ENCODE data around the gene NAT10.

Gene NAT10

DNA sequence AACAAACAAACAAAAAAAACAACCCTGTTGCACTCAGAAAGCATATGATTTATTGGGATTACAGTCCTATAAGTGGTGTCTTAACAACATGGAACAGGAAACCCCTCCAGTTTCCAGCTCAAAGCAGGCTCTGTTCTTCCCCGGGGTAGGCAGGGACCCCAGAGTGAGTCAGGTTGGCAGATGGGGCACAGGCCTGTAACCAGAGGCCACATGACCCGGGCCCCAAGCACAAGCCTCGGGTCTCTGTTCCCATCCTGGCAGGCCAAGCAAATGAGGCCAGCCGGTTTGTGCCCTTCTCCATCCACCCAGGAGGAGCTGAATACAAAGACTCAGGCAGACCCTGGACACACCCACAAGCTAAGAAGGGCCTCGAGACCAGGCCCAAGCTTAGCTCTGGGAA, 75.8 kb downstream of the NAT10 start:
- no peak for DNase-seq (ENCODE audit: low read depth in 1 of 2, low spot score in 1 of 2)
- TF ChIP-seq, protein P1, sequence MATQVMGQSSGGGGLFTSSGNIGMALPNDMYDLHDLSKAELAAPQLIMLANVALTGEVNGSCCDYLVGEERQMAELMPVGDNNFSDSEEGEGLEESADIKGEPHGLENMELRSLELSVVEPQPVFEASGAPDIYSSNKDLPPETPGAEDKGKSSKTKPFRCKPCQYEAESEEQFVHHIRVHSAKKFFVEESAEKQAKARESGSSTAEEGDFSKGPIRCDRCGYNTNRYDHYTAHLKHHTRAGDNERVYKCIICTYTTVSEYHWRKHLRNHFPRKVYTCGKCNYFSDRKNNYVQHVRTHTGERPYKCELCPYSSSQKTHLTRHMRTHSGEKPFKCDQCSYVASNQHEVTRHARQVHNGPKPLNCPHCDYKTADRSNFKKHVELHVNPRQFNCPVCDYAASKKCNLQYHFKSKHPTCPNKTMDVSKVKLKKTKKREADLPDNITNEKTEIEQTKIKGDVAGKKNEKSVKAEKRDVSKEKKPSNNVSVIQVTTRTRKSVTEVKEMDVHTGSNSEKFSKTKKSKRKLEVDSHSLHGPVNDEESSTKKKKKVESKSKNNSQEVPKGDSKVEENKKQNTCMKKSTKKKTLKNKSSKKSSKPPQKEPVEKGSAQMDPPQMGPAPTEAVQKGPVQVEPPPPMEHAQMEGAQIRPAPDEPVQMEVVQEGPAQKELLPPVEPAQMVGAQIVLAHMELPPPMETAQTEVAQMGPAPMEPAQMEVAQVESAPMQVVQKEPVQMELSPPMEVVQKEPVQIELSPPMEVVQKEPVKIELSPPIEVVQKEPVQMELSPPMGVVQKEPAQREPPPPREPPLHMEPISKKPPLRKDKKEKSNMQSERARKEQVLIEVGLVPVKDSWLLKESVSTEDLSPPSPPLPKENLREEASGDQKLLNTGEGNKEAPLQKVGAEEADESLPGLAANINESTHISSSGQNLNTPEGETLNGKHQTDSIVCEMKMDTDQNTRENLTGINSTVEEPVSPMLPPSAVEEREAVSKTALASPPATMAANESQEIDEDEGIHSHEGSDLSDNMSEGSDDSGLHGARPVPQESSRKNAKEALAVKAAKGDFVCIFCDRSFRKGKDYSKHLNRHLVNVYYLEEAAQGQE (IDR thresholded peaks at IDR 0.05; ENCODE audit: insufficient replicate concordance, low read depth): no peak
- TF ChIP-seq SPI1 (IDR thresholded peaks at IDR 0.05; ENCODE audit: borderline replicate concordance, low read depth) (no peak), POLR2AphosphoS5 (IDR thresholded peaks at IDR 0.05; ENCODE audit: low read depth) (no peak), GABPA (IDR thresholded peaks at IDR 0.05; ENCODE audit: low read depth) (no peak)
- TF ChIP-seq, protein P2, sequence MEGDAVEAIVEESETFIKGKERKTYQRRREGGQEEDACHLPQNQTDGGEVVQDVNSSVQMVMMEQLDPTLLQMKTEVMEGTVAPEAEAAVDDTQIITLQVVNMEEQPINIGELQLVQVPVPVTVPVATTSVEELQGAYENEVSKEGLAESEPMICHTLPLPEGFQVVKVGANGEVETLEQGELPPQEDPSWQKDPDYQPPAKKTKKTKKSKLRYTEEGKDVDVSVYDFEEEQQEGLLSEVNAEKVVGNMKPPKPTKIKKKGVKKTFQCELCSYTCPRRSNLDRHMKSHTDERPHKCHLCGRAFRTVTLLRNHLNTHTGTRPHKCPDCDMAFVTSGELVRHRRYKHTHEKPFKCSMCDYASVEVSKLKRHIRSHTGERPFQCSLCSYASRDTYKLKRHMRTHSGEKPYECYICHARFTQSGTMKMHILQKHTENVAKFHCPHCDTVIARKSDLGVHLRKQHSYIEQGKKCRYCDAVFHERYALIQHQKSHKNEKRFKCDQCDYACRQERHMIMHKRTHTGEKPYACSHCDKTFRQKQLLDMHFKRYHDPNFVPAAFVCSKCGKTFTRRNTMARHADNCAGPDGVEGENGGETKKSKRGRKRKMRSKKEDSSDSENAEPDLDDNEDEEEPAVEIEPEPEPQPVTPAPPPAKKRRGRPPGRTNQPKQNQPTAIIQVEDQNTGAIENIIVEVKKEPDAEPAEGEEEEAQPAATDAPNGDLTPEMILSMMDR (IDR thresholded peaks at IDR 0.05; ENCODE audit: insufficient read depth, low read length): no peak
- H3K27ac ChIP-seq (replicated peaks): no peak overlapping the region
- H3K27me3 ChIP-seq (ENCODE audit: insufficient read depth, poor library complexity, severe bottlenecking): no peaks in the 10 kb centered on the region
- H3K4me3 ChIP-seq (replicated peaks; ENCODE audit: insufficient read depth, low read length): no peak overlapping the region

DNA sequence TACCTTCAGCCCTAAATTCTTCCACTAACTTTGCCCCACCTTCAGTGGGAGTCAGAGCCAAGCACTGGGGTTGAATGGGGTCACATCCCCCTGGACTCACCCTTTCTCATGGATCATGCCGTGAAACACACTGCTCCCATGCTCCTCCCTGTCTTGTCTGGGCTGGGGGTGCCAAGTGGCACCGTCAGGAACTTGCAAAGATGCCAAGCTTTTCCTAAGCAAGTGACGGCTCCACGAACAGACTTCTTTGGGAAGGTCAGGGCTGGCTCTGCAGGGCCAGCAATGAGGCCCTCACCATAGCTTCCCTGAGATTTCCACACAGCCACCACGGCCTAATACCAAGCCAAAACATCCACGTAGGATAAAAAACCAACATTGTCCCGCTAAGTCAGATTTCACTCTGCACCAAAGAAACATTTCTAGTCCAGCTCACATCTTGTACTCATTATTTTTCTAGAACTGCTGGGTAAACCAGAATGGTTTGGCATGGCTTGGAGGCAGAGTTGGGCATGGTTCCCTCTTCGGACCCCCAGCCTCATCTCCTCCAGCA, 76.5 kb downstream of the NAT10 start:
- H3K27me3 ChIP-seq (ENCODE audit: insufficient read depth, poor library complexity, severe bottlenecking): no peaks in the 10 kb centered on the region
- DNase-seq (ENCODE audit: low read depth in 1 of 2, low spot score in 1 of 2): no peak
- H3K27ac ChIP-seq (replicated peaks): no peak overlapping the region
- no peak overlapping the region for H3K4me3 ChIP-seq (replicated peaks; ENCODE audit: insufficient read depth, low read length)
- TF ChIP-seq SPI1 (IDR thresholded peaks at IDR 0.05; ENCODE audit: borderline replicate concordance, low read depth): no peak

DNA sequence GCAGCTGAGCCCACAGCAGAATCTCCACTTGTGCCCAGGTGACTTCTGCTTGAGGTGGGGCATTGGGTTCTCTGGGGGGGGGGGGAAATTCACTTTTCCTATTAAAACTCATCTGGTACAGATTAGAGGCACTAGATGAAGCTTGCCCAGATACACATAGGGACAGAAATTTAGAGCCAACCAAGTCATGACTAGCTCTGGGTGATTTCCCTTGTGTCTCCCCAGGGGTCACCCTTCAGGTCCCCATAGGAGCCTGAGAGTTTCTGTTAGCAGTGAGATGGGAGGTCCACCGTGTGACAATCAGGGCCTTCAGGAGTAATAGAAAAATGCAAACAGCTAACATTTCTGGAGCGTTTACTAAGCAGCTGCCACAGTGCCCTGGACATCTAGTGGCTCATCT, 77.0 kb downstream of the NAT10 start:
- no peaks in the 10 kb centered on the region for H3K27me3 ChIP-seq (ENCODE audit: insufficient read depth, poor library complexity, severe bottlenecking)

More for the DNA sequence above, 77.0 kb downstream of the NAT10 start:
- H3K27ac ChIP-seq (replicated peaks): no peak overlapping the region
- DNase-seq (ENCODE audit: low read depth in 1 of 2, low spot score in 1 of 2): no peak
- no peak overlapping the region for H3K4me3 ChIP-seq (replicated peaks; ENCODE audit: insufficient read depth, low read length)
- TF ChIP-seq, protein P1 (IDR thresholded peaks at IDR 0.05; ENCODE audit: insufficient replicate concordance, low read depth): no peak
- TF ChIP-seq SPI1 (IDR thresholded peaks at IDR 0.05; ENCODE audit: borderline replicate concordance, low read depth) (no peak), GABPA (IDR thresholded peaks at IDR 0.05; ENCODE audit: low read depth) (no peak), POLR2AphosphoS5 (IDR thresholded peaks at IDR 0.05; ENCODE audit: low read depth) (no peak)
- TF ChIP-seq, protein P2 (IDR thresholded peaks at IDR 0.05; ENCODE audit: insufficient read depth, low read length): no peak

Measured in HL-60 (cell line).